ENCODE measurements around the gene VIPR1. TPM values are rescaled to one million over a fixed set of nuclear protein-coding genes. Genes with fewer than 3 reads are reported as not detected.

The VIPR1 gene
- total RNA-seq, 4 donors from 2014 or later, result 2.4 to 17.3 (median 10.4) TPM

DNA sequence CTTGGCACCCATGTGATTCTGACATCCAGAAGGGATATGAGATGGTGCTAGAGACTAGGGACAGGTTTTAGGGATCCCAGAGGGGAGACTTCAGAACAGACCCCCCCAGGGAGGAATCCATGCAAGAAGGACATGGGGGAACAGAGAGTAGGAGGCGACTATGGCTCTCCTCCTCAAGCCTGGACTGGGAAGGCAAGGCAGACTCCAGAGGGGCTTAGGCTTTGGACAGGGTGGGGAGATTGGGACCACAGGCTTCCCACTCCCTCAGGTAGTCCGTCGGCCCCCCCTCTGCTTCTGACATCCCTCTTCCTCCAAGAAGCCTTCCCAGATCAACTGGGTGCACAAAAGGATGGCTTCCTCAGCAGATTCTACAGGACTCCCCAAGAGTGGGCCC, 3.0 kb upstream of the VIPR1 start:
- peaks cover 0 to 40% of the 10 kb centered on the region in 2 donors for H3K27me3 ChIP-seq
- H3K9me3 ChIP-seq, result no peaks in the 10 kb centered on the region
- WGBS, 2 donors, result 77 to 100% methylated on average over 3 of the region's 3 CpGs
- H3K4me3 ChIP-seq, result no peak overlapping the region
- no peak for DNase-seq (ENCODE audit: low spot score in 2 of 2)
- peaks cover 0 to 23% (median 12%) of the 10 kb centered on the region in 4 donors for H3K4me1 ChIP-seq
- no peak overlapping the region for H3K27ac ChIP-seq
- no peaks in the 10 kb centered on the region for H3K36me3 ChIP-seq
- TF ChIP-seq POLR2A (IDR thresholded peaks at IDR 0.05), result no peak
- TF ChIP-seq, protein P1, sequence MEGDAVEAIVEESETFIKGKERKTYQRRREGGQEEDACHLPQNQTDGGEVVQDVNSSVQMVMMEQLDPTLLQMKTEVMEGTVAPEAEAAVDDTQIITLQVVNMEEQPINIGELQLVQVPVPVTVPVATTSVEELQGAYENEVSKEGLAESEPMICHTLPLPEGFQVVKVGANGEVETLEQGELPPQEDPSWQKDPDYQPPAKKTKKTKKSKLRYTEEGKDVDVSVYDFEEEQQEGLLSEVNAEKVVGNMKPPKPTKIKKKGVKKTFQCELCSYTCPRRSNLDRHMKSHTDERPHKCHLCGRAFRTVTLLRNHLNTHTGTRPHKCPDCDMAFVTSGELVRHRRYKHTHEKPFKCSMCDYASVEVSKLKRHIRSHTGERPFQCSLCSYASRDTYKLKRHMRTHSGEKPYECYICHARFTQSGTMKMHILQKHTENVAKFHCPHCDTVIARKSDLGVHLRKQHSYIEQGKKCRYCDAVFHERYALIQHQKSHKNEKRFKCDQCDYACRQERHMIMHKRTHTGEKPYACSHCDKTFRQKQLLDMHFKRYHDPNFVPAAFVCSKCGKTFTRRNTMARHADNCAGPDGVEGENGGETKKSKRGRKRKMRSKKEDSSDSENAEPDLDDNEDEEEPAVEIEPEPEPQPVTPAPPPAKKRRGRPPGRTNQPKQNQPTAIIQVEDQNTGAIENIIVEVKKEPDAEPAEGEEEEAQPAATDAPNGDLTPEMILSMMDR (IDR thresholded peaks at IDR 0.05), result no peak
- no peak for TF ChIP-seq EP300 (IDR thresholded peaks at IDR 0.05)

DNA sequence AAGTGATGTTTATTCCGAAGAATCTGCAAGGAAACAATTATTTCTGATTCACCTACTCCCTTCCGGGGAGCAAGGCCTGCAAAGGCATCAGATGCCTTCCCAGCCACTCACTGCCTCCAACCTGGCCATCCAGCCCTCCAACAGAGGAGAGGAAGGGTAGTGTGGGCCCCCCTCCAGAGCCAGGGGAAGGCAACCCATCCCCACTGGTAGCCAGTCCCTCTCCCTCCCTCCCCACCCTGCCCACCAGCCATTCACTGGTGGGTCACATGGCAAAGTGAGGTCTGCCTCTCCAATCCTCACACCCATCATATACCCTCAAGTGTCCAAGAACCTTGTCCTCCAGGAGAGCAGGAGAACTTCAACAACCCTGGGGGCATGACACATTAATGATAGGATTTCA, 2.4 kb upstream of the VIPR1 start:
- no peaks in the 10 kb centered on the region for H3K36me3 ChIP-seq

DNA sequence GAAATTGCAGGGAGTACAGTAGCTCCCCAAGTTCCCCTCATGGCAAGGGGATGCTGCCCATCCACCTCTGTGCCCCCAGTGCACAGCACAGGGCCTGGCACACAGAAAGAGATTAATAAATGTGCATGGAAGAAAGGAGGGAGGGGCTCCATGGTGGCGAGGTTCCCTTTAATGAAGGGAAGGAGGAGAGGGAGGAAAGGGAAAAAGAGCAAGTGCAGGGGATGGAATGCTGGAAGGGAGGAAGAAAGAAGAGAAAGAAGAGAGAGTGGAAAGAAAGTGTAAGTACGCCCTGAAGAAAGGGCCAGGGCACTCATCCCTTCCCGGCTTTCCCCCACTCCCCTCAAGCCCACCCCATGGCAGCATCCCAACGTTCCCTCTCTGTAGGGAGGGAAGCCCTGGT, 1.5 kb upstream of the VIPR1 start:
- H3K27me3 ChIP-seq, result peaks cover 0 to 40% of the 10 kb centered on the region in 2 donors
- no peak for DNase-seq (ENCODE audit: low spot score in 2 of 2)
- H3K27ac ChIP-seq, result no peak overlapping the region
- TF ChIP-seq EP300 (IDR thresholded peaks at IDR 0.05) (no peak), POLR2A (IDR thresholded peaks at IDR 0.05) (no peak)
- TF ChIP-seq, protein P1 (IDR thresholded peaks at IDR 0.05), result no peak
- no peaks in the 10 kb centered on the region for H3K36me3 ChIP-seq
- peaks cover 0 to 23% (median 12%) of the 10 kb centered on the region in 4 donors for H3K4me1 ChIP-seq
- H3K4me3 ChIP-seq, result peak overlapping the region in 1 of 4 donors; percentile 48
- 26 to 33% methylated on average over 4 of the region's 4 CpGs for WGBS, 2 donors
- no peaks in the 10 kb centered on the region for H3K9me3 ChIP-seq

More for the DNA sequence above, 2.4 kb upstream of the VIPR1 start:
- Histone ChIP-seq H3K4me1 (peaks cover 0 to 23% (median 12%) of the 10 kb centered on the region in 4 donors), H3K4me3 (no peak overlapping the region), H3K27me3 (peaks cover 0 to 40% of the 10 kb centered on the region in 2 donors), H3K9me3 (no peaks in the 10 kb centered on the region), H3K27ac (no peak overlapping the region)
- no peak for TF ChIP-seq POLR2A (IDR thresholded peaks at IDR 0.05)
- TF ChIP-seq, protein P1 (IDR thresholded peaks at IDR 0.05), result no peak
- WGBS, 2 donors, result 52 to 73% methylated on average over 2 of the region's 2 CpGs
- DNase-seq (ENCODE audit: low spot score in 2 of 2), result no peak

DNA sequence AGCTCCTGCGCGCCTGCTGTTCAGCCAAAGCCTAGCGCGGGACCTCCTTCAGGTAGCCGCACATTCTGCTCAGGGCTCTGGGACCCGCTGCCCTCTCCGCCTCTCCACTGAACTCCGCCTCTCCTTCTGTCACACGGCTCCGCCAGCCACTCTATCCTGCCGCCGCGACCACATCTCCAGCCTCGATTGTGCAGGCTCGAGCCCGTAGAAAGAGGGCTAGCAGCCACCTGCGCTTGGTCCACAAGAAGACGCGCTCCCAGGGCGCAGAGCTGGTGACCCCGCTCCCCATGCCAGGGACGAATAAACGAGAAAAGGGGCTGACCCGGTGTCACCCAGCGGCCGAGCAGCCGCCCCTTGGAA, 1.1 kb upstream of the VIPR1 start:
- Histone ChIP-seq H3K36me3 (no peaks in the 10 kb centered on the region), H3K27me3 (peaks cover 0 to 40% of the 10 kb centered on the region in 2 donors)

DNA sequence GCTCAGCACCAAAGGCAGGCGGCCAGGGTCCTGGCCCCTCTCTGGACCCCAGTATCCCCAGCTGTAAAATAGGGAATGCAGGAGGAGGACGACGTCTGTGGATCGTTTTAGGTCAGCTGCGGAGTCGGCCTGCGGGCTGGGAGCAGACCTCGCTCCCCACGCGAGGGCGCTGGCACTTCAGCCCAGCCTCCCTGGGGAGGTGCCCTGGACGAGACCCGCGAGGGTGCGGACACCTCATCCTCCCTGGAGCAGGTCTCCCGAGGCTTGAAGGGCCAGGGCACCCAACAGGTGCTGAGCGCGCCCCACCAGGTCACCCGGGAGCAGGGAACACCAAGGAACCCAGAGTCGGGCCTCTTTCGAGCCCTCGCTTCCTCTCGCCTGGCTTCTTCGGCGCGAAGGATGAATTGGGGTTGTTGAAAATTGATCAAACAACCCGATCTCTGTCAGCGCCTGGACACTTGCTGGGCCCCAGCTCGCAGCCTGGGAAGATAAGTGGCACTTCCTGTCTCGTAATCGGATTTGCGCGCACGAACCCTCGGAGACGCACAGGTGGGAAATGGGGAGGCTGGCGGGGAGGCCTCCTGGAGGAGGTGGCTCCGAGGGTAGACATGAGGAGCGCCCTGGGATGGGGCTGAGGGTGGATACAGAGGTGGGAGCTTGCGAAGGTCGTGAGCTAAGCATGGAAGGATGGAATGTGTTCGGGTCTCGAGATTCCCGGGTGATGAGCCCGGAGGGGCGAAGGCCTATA, 588 bp upstream of the VIPR1 start:
- H3K9me3 ChIP-seq, result no peaks in the 10 kb centered on the region
- H3K27ac ChIP-seq, result peak overlapping the region in 1 of 4 donors; percentile 21
- peaks cover 0 to 23% (median 12%) of the 10 kb centered on the region in 4 donors for H3K4me1 ChIP-seq
- DNase-seq (ENCODE audit: low spot score in 2 of 2), result no peak
- H3K27me3 ChIP-seq, result peaks cover 0 to 40% of the 10 kb centered on the region in 2 donors
- WGBS, 2 donors, result 1 to 2% methylated on average over 27 to 45 of the region's 46 CpGs
- H3K36me3 ChIP-seq, result no peaks in the 10 kb centered on the region
- peak overlapping the region; percentile 28 to 60 (median 40) for H3K4me3 ChIP-seq
- no peak for TF ChIP-seq EP300 (IDR thresholded peaks at IDR 0.05)
- no peak for TF ChIP-seq POLR2A (IDR thresholded peaks at IDR 0.05)
- TF ChIP-seq, protein P1 (IDR thresholded peaks at IDR 0.05), result peak in 4 of 5 experiments; percentile 29 to 59 (median 47)

More for the DNA sequence above, 1.1 kb upstream of the VIPR1 start:
- Histone ChIP-seq H3K4me1 (peaks cover 0 to 23% (median 12%) of the 10 kb centered on the region in 4 donors), H3K9me3 (no peaks in the 10 kb centered on the region), H3K4me3 (peak overlapping the region; percentile 28 to 60 (median 40)), H3K27ac (no peak overlapping the region)
- TF ChIP-seq, protein P1 (IDR thresholded peaks at IDR 0.05), result no peak
- TF ChIP-seq EP300 (IDR thresholded peaks at IDR 0.05), result no peak
- no peak for TF ChIP-seq POLR2A (IDR thresholded peaks at IDR 0.05)
- DNase-seq (ENCODE audit: low spot score in 2 of 2), result no peak
- 6 to 7% methylated on average over 26 to 27 of the region's 27 CpGs for WGBS, 2 donors
